ENCODE measurements around the gene FXN. TPM values are rescaled to one million over a fixed set of nuclear protein-coding genes. Genes with fewer than 3 reads are reported as not detected.

The FXN gene
- total and polyA plus RNA-seq, 12 donors = 7.8 to 41.8 (median 35.0) TPM

- 65 to 77% methylated on average over 5 of the region's 5 CpGs for WGBS, 2 donors
- H3K27me3 ChIP-seq = no peaks in the 10 kb centered on the region
- no peak for TF ChIP-seq CTCF (IDR thresholded peaks at IDR 0.05)
- H3K4me1 ChIP-seq = peaks cover 0 to 9% (median 0%) of the 10 kb centered on the region in 9 donors
- H3K9me3 ChIP-seq = no peaks in the 10 kb centered on the region
- ATAC-seq (no peak), DNase-seq (no peak)
- no peak overlapping the region for H3K4me3 ChIP-seq
- H3K36me3 ChIP-seq = no peaks in the 10 kb centered on the region
- intact Hi-C loops (cut with DNase I) = no loop called here
- no peak overlapping the region for H3K27ac ChIP-seq
Measured at GRCh38 chr9:69016191-69017096, 19.1 kb upstream of the FXN start.

GRCh38 chr9:69018737-69019136, 16.8 kb upstream of the FXN start:
- Histone ChIP-seq H3K4me1 (peaks cover 0 to 9% (median 0%) of the 10 kb centered on the region in 9 donors), H3K9me3 (no peaks in the 10 kb centered on the region), H3K27ac (no peak overlapping the region), H3K27me3 (peaks cover 0 to 3% (median 0%) of the 10 kb centered on the region in 7 donors), H3K36me3 (no peaks in the 10 kb centered on the region), H3K4me3 (no peak overlapping the region)
- DNase-seq = no peak
- no peak for ATAC-seq
- intact Hi-C loops (cut with DNase I) = no loop called here
- TF ChIP-seq CTCF (IDR thresholded peaks at IDR 0.05) = no peak
- WGBS, 2 donors = 72 to 75% methylated on average over 5 of the region's 5 CpGs

GRCh38 chr9:69019808-69020207, 15.7 kb upstream of the FXN start:
- no peak for TF ChIP-seq CTCF (IDR thresholded peaks at IDR 0.05)
- no peak overlapping the region for H3K4me3 ChIP-seq
- H3K4me1 ChIP-seq = peaks cover 0 to 9% (median 0%) of the 10 kb centered on the region in 9 donors
- peaks cover 0 to 3% (median 0%) of the 10 kb centered on the region in 7 donors for H3K27me3 ChIP-seq
- H3K27ac ChIP-seq = no peak overlapping the region
- intact Hi-C loops (cut with DNase I) = loop anchor here in 1 of 10 donors (5.0 kb wide), 1 partner anchor 438 kb away; no protein-coding TSS in a partner anchor
- ATAC-seq (no peak), DNase-seq (no peak)
- no peaks in the 10 kb centered on the region for H3K36me3 ChIP-seq
- no peaks in the 10 kb centered on the region for H3K9me3 ChIP-seq
- 39 to 41% methylated on average over 3 of the region's 3 CpGs for WGBS, 2 donors

GRCh38 chr9:69020301-69021145, 15.0 kb upstream of the FXN start:
- H3K4me1 ChIP-seq = peaks cover 0 to 9% (median 0%) of the 10 kb centered on the region in 9 donors
- intact Hi-C loops (cut with DNase I) = loop anchor here in 1 of 10 donors (5.0 kb wide), 1 partner anchor 438 kb away; no protein-coding TSS in a partner anchor
- no peak overlapping the region for H3K4me3 ChIP-seq
- H3K36me3 ChIP-seq = no peaks in the 10 kb centered on the region
- no peaks in the 10 kb centered on the region for H3K9me3 ChIP-seq
- no peak overlapping the region for H3K27ac ChIP-seq
- ATAC-seq (no peak), DNase-seq (no peak)
- WGBS, 2 donors = 89 to 90% methylated on average over 8 of the region's 8 CpGs
- no peak for TF ChIP-seq CTCF (IDR thresholded peaks at IDR 0.05)
- H3K27me3 ChIP-seq = peaks cover 0 to 3% (median 0%) of the 10 kb centered on the region in 7 donors
